NCI-H345 treated with DMSO at 0.1 percent for 48 hours (cell line): Measurements from ENCODE around the gene NCAM2.
"Not testable (repeated sequence)": the region's sequence is repeated elsewhere in the genome, so short reads cannot be mapped to it uniquely, and the experiment has no call there.

ENCODE experiments used
- DNase-seq: peaks from one replicate; lab custom pipeline; 2025; ENCODE audit not compliant: unreplicated experiment; lab: John Stamatoyannopoulos, UW

NCAM2 gene

DNA sequence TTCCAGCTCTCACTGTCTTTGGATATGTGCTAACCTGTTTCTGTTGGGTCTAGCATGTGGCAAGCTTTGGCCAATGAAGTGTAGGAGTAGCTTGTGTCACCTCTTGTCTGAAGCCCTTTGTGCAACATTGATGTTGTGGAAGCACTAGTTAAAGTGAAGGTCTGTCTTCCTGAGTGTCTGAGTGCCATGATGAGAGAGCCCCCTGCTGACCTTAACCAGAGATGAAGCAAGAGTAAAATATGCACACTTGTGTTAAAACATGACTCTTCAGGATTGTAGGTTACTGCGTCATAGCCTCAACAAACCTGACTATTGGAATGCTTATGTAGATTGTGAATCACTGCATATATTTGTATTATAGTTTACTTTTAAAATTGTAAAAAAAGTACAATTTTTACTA is 103.7 kb downstream of the NCAM2 start:
- DNase-seq: peak; percentile 8

DNA sequence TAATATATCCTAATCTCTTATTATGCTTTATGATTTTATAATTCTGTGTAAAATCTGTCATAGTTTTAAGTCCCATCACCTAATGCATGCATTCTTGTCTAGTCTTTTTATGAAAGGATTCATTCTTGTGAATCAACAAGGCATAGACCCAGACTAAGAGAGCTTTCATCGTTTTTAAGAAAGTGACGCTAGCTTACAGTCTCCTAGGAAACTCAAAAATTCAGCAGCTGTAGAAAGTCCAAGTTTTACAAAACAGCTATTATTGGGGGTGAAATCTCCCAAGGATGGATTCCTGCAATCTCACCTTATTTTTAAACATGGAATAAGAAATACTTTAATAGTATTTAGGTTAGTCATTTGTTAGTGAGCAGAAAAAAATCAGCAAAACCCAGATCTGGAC is 104.7 kb downstream of the NCAM2 start:
- DNase-seq: no peak

DNA sequence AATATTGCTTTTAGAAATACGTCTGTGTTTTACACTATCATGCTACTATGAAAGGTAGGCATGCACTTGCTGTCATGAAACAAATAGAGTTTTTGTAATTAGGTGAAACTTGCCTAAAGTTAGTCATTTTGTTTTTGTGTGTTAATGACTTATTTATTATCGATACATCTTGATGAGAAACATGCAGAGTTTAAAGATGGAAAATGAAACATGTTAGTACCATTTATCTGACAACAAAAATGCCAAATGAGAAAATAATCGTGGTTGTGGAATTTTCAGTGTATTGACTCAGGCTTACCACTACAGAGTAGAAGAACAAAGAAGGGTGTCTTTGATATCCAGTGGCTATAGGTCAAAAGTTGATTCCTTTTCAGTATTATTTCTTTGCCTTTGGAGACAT is 105.5 kb downstream of the NCAM2 start:
- no peak for DNase-seq

DNA sequence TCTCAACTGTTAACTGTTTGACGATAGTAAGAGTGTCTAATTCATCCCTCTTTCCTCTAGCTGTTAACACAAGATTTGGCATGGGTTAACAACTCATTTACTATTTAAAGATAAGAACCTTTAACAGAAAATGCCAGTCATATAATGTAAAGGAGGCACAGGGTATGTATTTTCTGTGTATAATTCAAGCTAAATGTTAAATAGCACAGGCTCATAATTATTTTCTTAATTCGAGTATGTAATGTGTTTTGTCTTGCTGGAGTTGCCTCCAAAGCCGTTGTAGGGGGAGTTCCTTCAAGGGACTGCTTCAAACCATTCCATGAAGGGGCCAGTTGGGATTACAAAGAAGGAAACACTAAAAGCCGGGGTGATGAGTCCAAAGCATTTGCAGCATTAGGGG is 111.5 kb downstream of the NCAM2 start:
- DNase-seq: no peak

DNA sequence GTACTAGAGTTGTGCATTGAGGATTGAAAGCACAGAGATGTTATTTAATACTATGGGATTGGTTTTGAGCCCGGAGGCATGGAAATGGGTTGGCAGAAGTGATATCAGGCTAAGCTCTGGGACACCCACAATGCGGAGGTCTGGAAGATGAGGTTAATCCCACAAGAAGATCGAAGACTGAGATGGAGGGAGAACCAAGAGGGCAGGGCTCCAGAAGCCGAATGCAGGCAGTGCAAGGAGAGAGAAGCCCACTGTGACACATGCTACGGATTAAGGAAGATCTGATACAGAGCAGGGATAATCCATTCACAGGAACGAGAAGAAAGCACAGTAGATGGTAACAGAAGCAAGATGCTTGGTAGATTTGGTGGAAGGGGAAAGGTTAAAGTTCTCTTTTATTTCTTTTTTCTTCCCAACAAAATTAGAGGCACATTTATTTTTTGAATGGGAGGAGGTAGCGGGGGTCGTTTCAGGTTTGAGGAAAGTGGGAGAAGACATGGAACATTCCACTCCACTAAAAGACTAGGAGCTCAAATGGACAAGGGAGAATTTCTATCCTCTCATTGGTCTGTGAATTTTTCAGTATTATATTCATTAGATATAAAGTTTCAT is 113.2 kb downstream of the NCAM2 start:
- no peak for DNase-seq

DNA sequence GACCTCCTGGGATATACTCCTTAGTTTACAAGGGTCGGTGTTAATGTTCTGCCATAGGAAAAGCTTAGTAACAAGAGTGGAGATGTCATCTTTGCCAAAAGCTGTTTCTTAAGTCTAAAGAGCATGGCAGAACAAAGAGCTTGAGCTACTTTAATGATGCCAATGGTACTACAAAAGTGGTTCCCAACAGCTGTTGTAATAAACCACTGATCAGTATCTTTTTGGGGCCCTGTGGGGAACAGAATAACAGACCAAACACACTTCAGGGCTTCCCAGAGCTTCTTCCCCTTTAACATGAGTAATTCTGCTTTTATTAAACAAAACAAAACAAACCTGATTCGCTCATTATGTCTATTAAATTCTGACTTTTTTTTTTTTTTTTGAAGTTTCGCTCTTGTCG is 116.3 kb downstream of the NCAM2 start:
- DNase-seq: no peak

DNA sequence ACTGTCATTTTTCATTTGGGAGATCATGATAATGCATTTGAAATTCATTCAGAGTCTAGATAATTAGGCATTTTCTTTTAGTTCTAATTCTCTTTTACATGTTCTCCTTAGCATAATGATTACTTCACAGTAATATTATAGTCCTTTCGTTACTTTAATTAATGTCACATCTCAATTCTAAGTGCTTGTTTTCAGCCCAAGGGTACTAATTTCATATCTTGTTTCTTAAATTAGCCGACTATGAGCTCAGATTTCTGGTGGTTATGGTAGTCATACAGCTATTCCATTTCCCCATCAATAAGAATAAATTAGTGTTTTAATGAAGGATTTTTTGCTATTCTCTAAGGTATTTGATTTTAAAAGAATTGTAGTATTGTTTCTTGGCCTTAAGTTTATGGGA is 120.9 kb downstream of the NCAM2 start:
- DNase-seq: no peak

DNA sequence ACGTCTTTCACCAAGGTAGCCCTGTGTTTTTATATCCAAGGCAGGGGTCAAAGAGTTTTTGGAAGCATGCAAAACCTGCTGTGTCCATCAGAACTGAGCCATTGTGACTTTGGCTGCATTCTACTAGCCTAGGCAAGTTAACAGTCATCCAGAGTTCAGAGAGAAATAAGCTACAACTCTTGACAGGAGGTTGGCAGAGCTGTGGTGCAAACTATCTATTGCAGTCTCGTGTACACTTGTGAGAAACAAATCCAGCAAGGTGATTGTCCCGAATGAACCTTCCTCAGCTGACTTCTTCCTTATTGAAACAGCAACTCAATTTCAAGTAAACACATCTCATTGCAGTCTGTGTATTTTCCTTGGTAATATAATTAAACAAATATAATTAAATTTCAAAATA is 124.5 kb downstream of the NCAM2 start:
- DNase-seq: no peak

DNA sequence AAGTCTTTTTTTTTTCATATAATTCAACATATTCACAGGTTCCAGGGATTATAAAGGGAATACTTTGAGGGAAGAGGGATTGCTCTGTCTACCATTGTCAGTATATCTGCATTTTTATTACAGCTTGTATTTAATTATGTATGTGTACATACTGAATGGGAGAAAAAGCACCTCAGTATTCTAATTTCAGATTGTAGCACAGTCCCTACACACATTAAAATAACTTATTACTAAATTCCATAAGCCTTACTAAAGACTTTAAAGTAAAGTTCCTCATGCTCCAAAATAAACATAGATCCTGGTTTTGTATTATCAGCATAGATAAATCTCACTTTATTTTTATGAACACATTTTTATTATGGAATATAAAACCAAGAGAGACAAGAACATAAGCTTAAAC is 134.2 kb downstream of the NCAM2 start:
- DNase-seq: no peak

DNA sequence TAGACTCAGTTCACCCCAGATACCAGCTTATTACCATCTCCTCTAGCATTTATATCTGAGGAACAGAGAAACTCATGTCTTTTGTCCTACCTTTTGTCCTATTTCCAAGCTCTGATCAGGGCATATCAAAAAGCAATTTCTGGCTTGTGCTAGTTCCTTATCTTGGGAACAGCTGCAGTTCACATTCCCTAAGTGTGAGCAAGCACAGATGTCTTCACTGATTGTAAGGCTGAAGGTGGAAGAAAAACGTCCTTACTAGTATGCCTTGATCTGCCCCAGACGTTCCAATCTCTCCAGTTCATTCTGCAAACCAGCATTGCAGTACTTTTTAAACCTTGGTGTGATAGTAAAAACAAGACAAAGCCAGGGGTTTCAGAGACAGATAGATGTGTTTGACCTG is 139.8 kb downstream of the NCAM2 start:
- DNase-seq: no peak

DNA sequence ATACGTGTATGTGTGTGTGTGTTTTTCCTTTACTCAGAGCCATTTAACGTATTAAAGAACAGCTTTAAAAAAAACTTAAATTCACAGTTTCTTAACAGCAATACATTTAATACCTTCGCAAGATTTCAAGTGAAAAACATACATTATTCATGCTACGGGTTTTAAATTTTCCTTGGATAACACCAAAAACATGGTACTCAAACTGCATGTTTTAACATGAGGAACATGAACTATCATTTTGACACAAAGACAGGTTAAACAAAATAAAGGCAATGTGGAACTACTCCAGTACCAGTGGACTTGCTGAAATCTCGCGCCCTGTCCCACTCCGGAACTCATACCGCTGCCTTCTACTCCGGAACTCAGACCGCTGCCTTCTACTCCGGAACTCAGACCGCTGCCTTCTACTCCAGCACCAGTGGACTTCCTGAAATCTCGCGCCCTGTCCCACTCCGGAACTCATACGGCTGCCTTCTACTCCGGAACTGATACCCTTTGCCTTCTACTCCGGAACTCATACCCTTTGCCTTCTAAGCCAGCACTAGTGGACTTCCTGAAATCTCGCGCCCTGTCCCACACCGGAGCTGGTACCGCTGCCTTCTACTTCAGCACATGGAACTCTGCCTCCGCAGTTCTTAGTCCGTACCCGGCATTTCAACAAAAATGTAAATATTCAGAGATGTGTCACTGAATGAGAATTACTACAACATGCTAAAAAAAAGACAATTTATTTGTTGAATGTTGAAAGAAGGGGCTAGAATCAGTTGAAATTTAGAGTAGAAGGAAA is 148.6 kb downstream of the NCAM2 start:
- DNase-seq: no peak

DNA sequence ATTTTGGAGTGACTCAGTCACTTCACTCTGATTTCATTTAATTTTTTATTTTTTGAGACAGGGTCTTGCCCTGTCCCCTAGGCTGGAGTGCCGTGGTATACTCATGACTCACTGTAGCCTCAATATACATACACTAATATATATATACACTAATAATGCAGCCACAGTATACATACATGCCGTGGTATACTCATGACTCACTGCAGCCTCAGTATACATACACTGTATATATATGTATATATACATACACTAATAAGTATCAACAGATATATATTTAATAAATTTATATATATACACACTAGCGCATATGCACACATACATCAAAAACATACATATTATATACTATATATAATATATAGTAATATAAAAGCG is 149.2 kb downstream of the NCAM2 start:
- no peak for DNase-seq

DNA sequence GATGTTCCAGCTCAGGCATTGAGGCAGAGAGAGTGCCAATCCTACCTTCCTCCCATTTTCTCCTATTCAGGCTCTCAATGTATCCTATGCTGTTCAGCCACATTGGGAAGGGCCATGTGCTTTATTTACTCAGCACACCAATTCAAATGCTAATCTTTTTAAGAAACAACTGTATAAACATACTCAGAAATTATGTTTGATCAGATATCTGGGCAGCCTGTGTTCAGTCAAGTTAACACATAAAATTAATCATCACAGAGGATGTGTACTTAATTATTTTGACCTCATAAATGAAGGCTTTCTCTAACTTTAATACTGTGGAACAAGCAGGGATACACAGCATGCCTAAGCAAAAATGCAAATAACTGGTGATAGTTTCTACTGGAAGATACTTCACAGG is 149.8 kb downstream of the NCAM2 start:
- no peak for DNase-seq

DNA sequence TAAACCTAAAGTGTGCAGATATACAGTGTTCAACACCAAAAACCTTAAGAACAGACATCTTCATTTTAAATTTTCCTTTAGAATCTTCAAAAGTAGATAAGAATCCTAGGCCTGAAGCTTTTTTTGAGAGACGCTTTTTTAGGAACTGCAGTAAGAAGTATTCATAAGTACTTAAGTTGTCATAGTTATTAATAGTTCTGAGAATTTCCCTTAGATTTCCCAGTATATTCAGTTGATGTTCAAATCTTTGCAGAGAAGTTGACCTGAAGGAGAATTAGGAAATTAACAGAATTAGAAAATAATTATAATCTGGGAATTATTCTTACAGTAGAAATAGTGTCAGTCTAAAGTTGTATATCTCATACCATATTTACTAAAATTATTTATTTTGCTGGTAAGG is 150.3 kb downstream of the NCAM2 start:
- DNase-seq: no peak

DNA sequence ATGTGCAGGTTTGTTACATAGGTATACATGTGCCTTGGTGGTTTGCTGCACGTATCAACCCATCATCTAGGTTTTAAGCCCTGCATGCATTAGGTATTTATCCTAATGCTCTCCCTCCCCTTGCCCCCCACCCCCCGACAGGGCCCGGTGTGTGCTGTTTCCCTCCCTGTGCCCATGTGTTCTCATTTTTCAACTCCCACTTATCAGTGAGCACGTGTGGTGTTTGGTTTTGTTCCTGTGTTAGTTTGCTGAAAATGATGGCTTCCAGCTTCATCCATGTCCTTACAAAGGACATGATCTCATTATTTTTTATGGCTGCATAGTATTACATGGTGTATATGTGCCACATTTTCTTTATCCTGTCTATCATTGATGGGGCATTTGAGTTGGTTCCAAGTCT is 151.2 kb downstream of the NCAM2 start:
- not testable (repeated sequence) for DNase-seq

DNA sequence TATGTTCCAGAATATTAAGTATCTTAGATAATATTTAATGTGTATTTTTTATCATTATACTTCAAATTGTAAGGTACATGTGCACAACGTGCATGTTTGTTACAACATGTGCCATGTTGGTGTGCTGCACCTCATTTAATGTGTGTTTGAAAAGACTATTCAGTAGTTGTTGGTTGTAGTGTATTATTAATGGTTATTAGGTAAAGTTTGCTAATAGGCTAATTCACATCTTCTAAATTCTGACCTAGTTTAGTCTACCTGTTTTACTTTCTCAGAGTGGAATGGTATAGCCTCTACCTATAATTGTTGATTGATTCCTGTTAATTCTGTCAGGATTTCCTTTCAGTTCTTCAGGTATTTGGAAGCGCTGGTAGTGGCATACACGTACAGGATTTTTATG is 153.0 kb downstream of the NCAM2 start:
- no peak for DNase-seq

DNA sequence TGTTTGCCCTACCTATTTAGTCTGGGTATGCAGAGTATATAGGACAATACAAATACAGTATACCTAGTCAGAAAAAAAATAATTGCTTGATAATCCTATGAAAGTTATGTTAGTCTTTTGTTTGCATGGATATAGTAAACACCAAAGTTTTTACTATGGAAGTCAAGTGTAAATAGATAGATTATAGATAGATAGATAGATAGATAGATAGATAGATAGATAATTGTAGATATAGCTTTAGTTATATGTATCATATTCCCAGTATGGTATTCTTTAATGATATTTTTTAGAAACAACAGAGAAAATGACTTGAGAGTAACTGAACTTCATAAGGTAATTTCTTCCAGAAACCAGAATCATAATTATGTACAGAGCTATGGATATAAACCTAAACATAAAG is 158.2 kb downstream of the NCAM2 start:
- no peak for DNase-seq

DNA sequence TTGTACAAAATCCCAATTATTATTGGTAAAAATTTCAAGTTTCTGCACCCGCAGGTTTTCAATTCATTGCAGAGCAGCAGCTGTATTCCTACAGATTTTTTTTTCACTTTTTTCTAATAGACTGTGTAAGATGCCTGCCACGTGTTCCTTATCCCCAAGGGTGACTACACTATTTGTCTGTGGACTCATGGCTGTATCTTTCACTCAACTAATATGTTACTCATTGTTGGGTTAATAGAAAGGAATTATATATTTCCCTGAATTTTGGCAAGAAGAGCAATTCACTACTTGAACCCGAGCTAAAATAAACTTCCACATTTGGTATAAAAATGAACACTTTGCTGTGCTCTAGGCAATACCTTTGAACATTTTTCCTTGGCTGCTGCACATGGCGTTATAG is 158.7 kb downstream of the NCAM2 start:
- no peak for DNase-seq

DNA sequence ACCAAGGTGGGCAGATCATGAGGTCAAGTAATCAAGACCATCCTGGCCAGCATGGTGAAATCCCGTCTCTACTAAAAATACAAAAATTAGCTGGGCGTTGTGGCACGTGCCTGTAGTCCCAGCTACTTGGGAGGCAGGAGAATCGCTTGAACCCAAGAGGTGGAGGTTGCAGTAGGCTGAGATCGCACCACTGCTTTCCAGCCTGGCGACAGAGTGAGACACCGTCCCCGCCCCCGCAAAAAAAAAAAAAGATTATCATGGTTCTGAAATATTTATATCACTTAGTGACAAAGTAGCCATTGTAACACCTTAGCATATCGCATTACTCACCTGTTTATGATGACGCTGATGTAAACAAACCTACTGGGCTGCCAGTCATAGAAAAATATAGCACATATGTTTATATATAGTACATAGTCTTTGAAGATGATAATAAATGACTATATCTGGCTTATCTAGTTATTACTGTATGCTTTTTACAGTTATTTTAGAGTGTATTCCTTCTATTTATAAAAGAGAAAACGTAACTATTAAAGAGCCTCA is 160.2 kb downstream of the NCAM2 start:
- DNase-seq: no peak

DNA sequence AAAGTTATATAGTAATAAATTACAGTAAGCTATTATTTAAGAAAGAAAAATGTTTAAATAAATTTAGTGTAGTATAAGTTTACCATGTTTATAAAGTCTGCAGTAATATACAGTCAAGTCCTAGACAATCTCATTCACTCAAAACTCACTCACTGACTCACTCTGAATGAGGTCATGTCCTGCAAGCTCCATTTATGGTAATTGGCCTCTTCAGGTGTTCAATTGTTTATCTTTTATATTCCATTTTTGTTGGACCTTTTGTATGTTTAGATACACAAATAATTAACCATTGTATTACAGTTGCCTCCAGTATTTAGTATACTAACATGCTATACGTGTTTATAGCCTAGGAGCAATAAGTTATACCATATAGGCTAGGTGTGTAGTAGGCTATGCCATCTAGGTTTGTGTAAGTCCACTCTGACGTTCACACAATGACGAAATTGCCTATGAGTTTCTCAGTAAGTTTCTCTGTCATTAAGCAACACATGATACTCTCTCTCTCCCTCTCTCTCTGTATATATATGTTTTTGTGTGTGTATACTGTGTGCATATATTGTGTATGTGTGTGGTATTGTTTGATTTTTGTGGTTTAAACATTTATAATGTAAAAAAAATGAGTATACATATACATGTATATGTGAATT is 161.2 kb downstream of the NCAM2 start:
- DNase-seq: no peak

DNA sequence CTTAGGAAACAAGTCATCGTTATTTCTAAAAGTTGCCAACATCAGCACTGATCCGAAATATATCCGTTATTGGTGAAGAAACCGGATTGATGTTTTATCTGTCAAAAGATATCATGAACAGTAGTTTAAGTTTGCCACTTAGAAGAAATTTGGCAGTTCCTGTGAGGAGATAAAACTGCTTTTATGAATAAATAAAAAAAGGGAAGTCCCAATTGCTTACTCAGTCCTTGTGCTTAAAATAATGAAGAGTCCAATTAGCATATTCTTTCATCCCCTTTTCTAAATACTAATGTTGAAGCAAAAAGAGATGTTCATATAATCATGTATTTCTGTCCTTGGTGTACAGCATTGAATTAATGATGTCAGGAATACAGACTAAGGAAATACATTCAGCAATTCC is 164.6 kb downstream of the NCAM2 start:
- DNase-seq: no peak

DNA sequence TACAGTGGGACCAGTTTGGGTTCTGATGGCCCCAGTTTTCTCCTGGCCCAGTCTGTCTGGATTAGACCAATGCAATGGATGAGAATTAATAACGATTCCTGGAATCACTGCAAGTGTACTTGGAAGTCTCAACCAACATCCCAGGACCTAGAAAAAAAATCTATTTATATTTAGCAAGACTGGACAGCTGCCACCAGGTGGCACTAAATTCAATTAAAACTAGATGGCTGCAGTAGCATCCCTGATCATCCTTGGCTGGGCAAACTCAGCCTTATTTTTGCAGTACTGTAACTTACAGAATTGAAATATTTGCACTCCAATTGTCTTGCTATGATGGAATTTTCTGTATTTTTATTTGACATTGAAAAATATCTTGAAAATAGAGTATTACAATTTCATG is 165.7 kb downstream of the NCAM2 start:
- DNase-seq: peak; percentile 59
